ENCODE results near the gene PIP4K2B.

PIP4K2B gene

DNA sequence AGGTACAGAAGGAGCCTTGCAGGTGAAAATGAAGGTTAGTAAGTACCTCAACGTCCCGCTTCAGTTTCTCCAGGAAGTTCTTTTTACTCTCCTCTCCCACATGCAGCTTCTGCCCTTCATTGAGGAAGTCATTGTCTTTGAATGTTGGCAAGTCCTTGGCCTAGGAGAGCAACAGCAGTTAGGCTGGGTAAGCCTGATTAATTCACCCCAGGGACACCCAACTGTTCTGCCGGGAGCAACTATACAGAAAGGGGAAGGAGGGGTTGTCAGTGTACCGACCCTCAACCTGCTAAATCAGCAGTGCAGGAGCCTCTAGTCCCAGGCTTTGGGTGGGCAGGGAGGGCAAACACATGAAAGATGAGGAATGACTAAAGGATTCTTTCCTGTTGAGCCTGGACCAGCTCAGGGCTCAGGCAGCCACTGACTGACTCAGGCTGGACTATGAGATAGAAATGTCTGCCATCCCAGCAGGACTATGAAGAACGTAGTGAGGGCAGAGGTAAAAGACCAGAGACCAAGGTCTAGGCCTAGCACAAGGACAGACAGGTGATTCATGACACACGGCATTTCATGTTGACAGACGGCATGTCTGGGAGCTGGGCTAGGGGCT, 21.6 kb downstream of the PIP4K2B start:
- DNase-seq = no peak

DNA sequence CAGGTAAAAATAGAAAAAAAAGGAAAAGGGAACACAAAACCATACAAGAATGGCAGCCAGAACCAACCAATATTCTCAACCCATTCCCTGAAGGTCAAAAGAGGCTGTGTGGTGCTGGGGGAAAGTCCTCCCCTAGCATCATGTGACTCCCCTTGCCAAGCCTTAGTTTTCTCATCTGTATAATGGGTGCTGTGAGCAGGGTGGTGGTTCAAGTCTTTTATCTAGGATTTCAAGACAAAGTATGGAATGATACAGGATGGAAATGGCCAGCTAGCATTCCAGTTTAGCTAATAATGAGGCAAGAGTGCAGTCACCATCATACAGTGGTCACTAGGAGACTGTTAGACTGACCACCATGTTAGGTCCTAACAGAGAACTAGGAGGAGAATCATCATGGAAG, 26.1 kb downstream of the PIP4K2B start:
- no peak for DNase-seq

DNA sequence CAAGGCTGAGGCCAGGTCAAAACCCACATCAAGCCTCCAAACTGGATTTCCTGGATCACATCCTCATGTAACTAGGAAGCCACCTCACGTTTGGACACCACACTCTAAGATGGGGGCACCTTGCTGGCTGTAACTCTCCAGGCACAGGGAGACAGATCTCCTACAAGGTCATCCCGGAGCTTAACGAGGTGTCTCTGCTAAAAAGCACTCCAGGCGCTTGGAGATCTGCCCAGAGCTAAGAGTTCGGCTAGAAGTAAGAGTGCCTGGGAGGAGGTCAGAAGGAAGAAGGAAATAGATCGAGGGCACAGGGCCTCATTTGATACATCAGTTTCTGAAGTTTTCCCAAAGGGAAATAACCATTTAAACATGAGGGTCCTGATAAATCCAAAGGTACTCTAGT, 30.9 kb downstream of the PIP4K2B start:
- DNase-seq = no peak

DNA sequence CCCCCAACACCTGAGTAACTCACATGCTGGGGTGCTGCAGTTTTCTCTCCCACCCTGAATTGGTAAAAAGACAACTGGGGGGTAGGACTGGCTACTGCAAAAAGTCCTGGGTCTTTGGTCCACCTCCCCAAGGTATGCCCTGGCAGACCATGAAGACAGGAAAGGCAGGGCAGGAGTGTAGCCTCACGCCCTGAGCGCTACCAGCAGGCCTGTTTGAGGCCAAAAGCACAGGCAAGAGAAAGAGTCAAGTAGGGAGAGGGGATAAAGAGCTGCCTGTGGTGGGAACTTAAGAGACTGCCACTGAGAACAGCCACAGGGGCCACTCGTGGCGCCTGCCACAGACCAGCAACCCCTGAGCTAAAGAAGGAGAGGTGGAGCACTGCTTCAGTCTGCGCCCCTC, 33.0 kb downstream of the PIP4K2B start:
- no peak for DNase-seq

DNA sequence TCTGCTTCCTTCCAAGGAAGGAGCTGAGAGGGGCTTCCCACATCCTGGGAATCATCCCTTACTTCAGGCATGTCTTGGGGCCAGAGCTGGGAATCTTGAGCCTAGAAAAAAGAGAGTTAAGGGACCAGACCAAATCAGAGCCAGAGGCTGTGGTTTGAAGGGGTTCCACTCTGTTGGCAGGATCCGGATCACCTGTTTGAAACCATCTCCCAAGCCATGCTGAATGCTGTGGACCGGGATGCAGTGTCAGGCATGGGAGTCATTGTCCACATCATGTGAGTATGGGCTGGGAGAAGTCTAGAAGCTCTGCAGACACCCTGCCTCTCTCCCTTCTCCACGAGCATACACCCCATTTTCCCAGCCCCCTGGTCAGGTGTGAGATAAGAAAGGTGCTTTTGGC, 37.1 kb downstream of the PIP4K2B start:
- DNase-seq = no peak

DNA sequence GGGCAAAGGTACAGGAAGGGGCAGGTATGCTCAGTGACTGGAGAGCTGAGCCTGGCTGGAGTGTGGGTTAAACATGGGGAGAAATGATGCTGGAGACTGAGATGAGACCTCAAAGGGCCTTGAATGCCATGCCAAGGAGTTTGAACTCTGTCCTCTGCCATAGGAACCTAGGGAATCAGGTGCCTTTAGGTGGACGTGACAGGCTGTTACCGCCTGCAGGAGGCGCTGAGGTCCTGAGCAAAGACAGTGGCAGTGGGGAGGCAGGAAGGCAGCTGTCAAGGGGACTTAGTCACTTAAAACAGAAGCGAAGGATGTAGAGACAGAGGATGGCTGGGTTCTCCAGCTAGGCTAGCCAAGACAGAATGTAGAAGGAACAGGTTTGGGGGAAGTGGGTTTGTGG, 37.7 kb downstream of the PIP4K2B start:
- DNase-seq = no peak

DNA sequence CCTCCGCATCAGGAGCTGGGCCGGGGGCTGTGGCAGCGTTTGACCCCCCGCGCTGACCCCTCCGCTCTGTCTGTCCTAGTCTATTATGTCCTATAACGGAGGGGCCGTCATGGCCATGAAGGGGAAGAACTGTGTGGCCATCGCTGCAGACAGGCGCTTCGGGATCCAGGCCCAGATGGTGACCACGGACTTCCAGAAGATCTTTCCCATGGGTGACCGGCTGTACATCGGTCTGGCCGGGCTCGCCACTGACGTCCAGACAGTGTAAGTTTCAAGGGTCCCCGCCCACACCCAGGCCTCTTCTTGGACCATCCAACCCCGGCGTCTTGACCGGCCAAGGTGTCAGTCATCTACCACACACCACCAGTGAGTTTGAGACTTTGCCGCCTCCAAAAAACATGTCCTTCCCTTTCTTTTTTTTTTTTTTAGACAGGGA, 46.3 kb downstream of the PIP4K2B start:
- DNase-seq = no peak

DNA sequence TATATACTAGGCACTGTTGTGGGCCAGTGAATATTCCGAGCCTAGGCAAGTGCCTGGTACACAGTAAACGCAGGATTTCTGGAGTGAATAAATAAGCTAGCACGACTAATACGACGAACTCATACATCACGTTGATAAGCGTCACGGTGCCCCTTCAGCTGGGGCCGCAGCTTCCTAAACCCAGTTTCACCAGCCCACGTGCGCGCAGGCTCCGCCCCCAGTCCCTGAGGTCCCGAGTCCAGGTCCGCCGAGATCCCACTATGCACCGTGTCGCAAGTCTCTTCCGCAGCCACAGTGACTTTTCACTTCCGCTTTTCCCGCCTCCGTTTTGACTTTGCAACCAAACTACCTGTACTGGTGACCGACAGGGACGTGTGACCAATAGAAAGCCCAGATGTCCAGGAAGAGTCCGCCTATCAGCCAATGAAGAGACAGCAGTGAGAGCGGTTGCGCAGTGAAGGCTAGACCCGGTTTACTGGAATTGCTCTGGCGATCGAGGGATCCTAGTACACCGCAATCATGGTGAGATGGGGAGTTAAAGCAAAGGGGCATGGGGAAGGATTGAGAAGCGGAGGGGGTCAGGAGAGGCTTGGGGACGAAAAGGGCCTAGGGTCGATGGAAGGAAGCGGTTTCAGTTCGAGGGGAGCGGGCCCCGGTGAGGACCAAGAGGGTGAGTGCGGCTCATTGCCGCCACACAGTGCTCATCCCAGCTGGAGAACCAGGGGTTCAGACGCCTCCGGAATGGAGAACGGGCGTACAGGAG, 46.9 kb downstream of the PIP4K2B start, which contains the start of gene PSMB3:
Gene PSMB3, plus strand, starts transcription at position 434 of the 763 bp plus-strand sequence. Its CDS starts 86 bp downstream, at position 520.
- DNase-seq = peak; percentile 91

DNA sequence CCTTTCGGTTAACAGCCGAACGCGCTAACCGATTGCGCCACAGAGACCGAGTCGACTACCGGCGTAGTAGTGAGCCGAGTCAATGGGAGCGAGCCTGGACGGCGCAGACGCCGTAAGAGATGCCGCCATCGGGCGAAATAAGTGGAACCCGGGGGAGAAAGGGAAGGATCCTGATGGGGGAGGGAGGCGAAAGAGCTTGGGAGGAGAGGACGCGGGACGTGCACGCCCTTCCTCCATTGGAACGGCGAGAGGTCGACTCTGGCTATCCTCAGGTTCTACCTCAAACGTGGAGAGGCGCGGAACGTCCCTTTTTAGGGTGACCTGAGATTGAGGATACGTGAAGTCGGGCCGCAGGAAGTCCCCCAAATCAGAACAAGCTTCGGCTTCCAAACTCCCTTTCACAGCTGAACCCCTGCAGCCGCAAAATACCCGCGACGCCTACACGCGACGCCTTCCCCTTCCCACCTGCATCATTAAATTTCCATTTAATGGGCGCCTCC, 47.5 kb downstream of the PIP4K2B start:
- DNase-seq = peak; percentile 73

DNA sequence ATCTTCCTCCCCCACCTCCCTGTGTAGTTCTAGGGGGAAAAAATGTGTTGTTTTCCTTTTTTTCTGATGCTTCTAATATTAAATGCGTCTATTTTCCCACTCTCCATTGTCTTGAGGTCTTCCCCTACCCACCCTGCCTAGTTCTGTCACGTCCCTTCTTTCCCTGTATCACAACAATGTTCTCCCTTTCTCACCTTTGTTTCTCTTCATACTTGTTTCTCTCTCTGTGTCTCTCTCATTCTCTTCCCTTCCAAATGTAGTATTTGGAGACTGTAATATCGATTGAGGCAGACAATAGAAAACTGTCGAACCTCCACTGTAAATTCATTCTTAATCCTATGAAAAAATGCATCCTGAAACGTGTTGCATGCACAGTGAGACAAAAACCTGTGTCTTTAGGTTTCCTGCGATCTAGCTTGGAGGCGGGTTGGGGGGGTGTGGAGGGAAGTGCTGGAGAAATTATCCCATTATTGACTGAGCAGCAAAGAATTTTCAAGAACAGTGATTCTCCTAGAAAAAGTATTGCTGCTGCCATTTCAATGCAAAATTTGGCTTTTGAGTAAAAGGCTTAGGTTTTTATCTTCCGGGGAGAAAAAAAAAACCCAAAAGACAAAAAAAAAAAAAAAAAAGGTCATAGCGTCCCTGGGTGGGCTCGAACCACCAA, 48.1 kb downstream of the PIP4K2B start:
- DNase-seq = no peak

DNA sequence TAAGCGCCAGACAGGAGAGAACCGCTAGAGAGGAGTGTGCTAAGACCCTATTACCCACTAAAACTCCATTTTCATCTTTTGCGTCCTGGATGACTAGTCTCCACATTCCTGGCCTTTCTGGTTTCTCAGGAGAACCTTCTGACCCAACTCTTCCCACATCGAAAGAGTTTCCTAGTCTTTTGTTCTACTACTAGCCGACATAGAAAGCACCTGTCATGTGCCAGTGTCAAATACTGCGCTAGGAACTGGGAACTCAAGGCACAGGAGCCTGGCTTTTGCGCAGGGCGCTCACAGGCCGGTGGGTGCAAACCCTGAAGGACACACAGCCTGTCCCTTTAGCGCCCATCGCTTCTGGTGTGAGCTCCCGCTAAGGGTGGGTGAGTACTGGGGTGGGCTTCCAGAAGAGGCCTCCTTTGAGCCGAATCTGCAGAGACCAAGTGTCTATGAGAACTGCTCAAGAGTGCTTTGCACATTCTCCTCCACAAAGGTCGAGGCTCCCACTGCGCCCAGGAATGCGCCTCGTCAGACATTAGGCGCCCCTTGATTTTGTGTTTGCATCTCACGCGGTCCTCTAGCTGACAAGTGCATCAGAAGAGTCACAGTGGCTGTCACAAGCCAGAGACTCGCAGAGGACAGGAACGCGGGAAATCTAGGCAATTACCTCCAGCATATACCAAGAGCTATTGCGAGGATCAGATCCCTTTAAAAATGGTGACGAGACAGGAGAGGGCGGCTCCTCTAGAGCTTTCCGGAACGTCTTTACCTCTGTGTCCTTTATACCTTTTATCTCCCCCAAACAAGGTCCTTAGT, 48.8 kb downstream of the PIP4K2B start:
- no peak for DNase-seq

DNA sequence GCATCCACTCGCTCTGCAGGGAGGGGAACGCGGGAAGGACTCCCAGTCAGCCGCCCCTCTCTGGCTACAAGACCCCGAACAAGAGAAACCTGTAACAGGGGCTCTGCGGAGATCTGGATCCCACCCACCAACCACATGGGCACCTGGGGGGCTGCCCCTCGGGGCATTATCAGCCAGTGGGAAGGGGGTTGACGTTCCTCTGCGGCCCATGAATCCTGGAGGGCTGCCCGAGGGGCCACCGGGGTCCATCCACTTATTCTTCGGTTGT, 49.4 kb downstream of the PIP4K2B start:
- DNase-seq = no peak

DNA sequence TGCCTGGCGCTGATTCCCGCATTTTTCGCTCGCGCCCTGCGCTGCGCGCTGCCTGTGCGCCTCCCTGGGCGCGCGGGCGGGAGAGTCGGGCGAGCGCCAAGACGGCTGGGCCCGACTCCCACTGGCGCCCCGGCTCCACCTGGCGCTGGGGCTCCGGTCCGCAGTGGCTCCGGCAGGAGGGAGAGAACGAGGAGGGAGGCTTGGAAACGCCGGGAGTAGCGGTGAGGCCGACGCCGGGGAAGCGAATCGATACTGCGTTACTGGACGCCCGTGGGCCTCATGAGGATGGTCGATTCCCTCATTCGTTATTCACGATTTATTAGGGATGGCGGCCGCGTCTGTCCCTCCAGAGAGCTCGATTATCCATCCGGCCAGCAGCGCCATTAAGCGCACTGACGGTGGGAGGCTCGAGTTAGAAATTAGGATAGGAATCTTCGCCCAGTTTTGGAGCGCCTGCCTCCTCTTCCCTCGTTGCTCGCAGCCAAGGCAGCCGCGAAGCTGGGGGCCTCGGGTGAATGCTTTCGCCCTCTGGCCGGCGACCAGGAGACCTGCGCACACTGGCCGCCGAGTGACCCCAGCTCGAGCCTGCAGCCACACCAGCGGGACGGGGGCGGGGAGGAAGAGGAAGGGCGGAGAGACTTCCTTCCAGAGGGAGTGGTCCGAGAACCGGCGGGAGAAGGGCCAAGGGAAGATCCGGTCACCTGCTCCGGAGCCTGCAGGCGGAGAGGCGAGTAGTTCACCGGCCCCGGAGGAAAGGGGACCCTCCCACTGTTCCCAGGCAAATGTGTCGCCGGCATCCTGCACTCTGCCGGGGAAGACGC, 49.9 kb downstream of the PIP4K2B start:
- no peak for DNase-seq

DNA sequence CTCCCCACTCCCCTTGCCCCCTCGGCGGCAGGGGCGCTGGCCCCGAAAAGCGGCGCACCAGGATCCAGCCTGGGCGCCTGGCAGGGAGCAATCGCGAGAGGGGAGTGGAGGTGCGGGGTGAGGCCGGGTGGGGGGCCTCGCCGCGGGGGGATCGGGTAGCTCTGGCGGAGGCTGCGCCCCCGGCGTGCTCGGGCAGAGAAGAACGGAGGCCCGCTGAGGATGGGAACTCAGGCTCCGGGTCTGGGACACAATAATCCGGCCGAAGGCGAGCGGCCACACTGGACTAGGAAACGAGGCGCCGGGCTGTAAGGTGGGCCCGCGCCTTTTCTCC, 50.5 kb downstream of the PIP4K2B start:
- DNase-seq = no peak

DNA sequence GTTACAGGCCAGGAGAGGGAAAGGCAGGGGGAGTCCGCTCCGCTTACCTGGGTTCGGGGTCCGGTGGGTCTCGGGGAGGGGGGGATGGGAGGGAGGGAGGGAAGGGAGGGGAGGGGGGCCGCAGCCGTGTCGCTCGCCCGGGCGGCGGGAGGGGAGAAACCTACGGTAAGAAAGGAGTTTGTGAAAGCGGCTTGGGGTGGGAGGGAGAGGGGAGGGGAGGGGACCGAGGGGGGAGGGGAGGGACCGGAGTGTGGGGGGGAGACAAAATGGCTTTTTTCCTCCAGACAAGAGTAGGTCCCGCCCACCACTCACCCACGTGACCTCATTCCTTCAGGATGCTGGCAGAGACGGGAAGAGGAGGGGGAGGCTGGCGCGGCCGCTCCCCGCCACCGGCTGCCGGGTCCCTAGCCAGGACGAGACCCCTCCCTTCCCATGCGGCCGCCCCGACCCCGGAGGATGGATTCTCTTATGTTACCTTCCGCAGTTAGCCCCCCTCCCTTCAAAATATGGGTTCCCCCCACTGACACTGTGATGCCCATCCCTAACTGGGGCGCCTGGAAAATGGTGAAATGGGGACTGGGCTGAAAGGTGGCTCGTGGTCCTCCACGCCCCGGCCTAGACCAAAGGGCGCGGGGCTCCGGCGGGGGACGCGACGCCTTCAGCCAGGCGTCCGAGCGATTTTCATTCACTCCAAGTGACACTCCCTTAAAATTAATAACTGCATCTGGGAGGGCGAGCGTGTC, 51.0 kb downstream of the PIP4K2B start, which contains the start of gene PCGF2:
Gene PCGF2, minus strand, starts transcription at position 188 of the 743 bp plus-strand sequence. CDS start 7,934 bp downstream, outside the sequence.
- DNase-seq = peak; percentile 77

DNA sequence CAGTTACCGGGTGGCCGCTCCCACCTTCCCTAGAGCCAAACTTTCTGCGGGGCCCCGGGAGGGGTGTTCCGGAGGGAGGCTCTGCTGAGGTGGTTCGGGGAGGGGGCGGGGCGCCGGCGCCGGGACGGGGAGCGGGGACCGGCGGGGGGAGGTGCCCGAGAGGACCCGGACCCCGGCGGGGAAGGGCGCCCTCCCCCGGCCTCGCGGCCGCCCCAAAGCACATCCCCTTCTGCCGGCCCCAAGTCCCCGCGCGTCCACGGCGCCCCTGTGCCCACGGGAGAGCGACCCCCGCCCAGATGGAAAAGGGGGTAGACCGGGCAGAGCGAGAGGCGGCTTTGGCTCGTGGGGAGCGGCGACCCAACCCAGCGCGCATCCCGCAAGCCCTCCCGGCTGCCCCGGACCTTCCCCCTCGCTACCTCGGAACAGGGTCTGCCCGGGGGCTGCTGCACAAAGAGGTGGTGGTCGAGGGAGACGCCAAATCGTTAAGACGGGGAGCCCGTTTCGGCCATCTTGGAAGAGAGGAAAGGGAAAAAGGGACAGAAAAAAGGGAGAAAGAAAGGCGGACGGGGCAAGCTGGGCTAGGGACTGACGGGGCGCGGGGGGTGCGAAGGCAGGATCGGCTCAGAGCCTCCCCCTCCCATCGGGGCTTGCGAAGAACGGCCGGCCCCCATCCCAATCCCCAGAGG, 51.8 kb downstream of the PIP4K2B start:
- DNase-seq = no peak

DNA sequence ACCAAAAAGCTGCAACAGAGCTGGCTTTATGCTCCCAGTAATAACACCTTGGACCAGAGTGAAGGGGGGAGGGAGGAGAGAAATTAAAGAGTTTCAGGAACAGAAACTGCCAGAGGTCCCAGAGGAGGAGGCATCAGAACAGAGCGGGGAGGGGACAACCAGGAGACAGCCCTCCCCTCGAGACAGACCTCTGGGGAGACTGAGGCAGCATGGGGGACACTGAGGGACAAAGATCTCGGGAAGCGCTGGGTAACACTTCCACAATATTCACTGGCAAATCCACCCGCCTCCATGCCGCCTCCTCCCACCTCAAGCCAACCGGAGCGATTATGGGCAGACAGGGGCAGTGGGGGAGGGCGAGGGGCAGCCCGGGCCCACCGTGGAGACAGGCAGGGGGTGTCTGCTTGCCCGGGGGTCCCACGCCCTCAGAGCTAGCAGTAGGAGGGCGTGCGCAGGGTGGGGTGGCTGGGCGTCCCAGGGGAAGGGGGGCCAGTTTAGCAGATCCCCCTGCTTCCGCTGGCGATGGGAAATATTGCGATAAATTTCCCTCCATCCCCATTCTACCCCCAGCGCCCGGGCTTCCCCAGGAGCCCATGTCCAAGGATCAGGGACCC, 52.4 kb downstream of the PIP4K2B start:
- no peak for DNase-seq

DNA sequence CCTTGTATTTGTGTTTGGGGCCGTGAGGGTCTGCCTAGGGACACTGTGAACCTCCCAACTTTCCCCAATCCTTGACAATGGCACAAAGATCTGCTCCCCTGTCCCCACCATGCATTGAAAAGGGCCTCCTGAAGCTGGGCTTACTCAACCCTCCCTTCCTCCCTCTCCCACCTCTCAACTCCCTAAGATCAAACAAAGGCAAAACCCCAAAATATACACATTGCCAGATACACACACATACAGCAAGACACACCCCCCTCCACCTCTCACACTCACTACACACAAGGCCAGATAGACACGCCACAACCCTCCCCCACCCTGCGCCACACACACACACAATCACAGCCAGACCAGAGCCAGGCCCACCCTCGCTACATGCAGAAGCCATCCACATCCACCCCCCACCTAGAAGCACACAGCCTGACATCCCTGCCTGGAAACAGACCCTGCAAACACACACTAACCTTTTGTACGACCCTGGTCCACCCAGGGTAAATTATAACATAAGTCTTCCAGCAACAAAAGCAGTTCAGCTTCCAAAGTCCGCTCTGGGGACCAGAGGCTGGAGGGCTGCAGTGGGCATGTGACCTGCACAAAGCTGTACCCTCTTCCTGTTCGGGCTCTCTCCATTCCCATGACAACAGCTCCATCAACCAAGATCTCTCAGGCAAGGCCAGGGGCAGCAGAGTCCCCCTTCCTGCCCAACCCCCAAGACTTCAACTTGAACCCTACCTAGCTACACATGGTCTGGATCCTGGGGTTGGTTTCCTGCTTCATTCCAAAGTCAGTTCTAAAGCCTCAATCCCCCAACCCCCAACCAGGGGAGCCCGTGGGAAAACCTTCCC, 53.1 kb downstream of the PIP4K2B start:
- DNase-seq = no peak

DNA sequence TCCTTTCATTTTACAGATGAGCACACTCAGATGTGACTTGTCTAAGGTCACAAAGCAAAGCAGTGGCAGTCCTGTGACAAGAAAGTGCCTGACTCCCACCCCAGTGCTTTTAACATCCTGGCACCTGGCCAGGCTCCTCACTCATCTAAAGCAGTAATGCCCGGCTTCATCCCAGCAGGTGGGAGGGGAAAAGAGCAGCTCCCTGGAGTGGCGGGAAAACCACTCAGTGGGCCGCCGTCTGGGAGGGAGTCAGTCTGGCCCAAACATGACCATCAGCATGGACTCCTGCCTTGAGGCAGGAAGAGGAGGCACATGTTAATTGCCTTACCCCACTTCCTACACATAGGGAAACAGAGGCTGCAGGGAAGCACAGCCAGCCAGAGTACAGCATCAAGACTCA, 53.8 kb downstream of the PIP4K2B start:
- no peak for DNase-seq

Data from NCI-H2107 (cell line).